GM19395 (cell line): ENCODE results near the gene KIF17.

Experiments
- ATAC-seq: cut with Tn5 transposase; IDR thresholded peaks from one replicate; pipeline ENCODE4 v1.9.1; 2021; ENCODE audit warnings: mild to moderate bottlenecking, moderate library complexity; ENCODE audit not compliant: unreplicated experiment

KIF17 gene

GRCh38 chr1:20632386-20632785 is 85.4 kb downstream of the KIF17 start:
- no peak for ATAC-seq

- no peak for ATAC-seq
These were observed 87.1 kb downstream of the KIF17 start for GRCh38 chr1:20630729-20631128.

GRCh38 chr1:20626524-20626923 is 91.3 kb downstream of the KIF17 start:
- ATAC-seq, result no peak

GRCh38 chr1:20626098-20626427 is 91.7 kb downstream of the KIF17 start:
- ATAC-seq, result no peak

- ATAC-seq, result no peak
These were observed 92.4 kb downstream of the KIF17 start for GRCh38 chr1:20625176-20626097.

DNA sequence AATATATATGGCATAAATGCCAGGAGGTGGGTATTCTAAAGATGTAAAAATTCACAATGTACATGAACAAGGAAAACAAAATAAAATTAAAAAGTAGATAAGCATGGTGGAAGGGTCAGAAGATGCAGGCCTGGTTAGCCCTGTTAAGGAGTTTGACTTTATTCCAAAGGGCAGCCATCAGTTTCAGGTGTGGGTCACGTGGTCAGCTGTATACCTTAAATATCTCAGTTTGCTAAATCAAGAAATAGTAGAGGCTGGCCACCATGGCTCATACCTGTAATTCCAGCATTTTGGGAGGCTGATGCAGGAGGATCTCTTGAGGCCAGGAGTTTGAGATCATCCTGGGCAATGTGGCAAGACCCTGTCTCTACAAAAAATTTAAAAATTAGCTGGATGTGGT is 93.1 kb downstream of the KIF17 start:
- ATAC-seq, result no peak

GRCh38 chr1:20621012-20621411 is 96.8 kb downstream of the KIF17 start:
- no peak for ATAC-seq

DNA sequence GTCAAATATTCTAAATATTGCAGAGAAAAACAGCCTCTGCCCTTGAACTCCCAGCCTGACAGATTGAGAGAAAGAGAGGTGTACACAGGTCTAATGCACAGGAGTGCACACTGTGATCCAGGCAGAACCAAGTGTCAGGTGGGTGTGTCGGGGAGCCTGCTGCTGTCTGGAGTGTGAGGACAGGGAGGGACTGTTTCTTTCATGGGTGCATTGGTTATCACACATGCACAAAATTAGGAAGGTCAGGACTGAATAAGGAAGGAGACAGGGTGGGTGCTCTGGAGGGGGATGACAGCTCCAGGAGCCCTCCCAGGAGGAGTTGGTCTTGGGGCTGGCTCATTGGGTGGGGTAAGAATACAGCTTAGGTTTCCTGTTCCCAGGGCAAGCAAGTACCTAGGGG is 97.8 kb downstream of the KIF17 start:
- ATAC-seq, result no peak

DNA sequence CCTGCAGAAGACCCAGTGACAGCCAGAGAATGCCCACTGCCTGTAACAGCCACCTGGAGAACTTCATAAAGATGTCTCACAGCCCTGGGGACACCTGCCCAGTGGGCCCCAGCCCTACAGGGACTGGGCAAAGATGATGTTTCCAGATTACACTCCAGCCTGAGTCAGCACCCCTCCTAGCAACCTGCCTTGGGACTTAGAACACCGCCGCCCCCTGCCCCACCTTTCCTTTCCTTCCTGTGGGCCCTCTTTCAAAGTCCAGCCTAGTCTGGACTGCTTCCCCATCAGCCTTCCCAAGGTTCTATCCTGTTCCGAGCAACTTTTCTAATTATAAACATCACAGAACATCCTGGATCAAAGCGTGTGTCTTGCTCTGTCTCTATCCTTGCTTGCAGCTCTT is 99.3 kb downstream of the KIF17 start:
- no peak for ATAC-seq

DNA sequence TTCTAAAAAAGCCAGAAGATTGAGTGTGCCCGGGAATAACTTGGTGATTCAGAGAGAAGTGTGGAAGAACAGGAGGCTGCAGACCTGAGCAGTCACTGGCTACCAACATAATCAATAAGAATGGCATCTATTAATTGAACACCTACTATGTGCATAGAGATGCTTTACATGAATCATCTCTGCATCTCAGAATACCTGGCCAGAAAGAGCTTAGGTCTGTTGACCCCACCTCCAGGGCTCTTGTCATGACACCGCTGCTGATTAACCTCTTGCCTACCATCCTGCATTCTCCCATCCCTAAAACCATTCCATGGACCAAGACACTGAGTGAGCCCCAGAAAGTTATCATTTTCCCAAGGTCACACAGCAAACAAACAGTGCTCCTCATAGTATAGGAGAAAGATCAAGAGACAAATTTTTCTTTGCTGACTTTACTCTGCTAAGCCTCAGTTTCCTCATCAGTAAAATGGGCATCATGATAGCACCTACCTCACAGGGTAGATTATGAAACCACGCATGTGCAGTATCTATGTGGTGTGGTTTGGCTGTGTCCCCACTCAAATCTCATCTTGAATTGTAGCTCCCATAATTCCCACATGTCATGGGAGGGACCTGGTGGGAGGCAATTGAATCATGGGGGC is 100.8 kb downstream of the KIF17 start:
- ATAC-seq, result no peak

GRCh38 chr1:20615946-20616846 is 101.6 kb downstream of the KIF17 start:
- no peak for ATAC-seq

GRCh38 chr1:20614131-20614579 is 103.7 kb downstream of the KIF17 start:
- no peak for ATAC-seq
